ENCODE results near the gene ATG7.
"Not testable (repeated sequence)": the region's sequence is repeated elsewhere in the genome, so short reads cannot be mapped to it uniquely, and the experiment has no call there.

ATG7 gene

DNA sequence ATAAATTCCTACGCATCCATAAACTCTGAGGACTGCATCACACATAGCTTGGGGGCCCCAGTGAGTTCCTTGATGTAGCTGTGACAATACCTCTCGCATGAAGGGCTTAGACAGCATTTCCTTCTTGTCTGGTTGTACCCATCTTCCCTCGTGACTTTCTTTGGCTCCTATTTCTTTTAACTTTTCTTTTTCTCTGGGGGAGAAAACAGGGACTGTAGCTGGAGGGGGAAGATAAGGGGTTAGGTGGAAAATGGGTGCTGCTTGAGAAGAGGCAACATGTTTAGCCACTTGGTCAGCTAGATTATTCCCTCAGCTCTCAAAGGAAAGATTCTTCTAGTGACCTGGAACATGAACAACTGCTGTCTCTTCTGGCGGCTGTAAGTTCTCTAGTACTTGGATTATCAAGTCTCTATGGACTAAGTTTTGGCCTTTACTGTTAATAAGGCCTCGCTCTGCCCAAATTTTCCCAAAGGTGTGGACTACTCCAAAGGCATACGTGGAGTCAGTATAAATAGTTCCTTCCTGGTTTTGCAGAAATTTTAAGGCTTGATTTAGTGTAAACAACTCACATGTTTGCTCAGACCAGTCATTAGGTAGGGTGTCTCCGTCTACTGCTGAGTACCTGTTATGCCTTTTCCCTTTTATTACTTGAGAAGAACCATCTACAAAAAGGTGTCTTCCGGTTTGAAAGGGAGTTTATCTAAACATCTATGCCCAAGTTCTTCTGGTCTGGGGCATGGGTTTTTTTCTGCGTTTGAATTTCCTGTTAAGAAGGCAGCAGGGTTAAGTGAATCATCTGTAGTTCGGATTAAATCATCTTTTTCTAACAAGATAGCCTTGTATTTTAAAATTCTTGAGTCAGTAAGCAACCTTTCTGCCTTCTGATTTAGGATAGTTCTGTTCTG is 21.0 kb upstream of the ATG7 start:
- H3K27ac ChIP-seq (replicated peaks): no peak overlapping the region
- H3K27me3 ChIP-seq (ENCODE audit: insufficient read depth, poor library complexity, severe bottlenecking): no peaks in the 10 kb centered on the region
- H3K4me3 ChIP-seq (replicated peaks; ENCODE audit: insufficient read depth, low read length): no peak overlapping the region
- no peak for TF ChIP-seq POLR2AphosphoS5 (IDR thresholded peaks at IDR 0.05; ENCODE audit: low read depth)
- TF ChIP-seq CTCF (IDR thresholded peaks at IDR 0.05; ENCODE audit: insufficient read depth, low read length): no peak
- TF ChIP-seq GABPA (IDR thresholded peaks at IDR 0.05; ENCODE audit: low read depth): no peak
- TF ChIP-seq SPI1 (IDR thresholded peaks at IDR 0.05; ENCODE audit: borderline replicate concordance, low read depth): no peak
- TF ChIP-seq, protein P1, sequence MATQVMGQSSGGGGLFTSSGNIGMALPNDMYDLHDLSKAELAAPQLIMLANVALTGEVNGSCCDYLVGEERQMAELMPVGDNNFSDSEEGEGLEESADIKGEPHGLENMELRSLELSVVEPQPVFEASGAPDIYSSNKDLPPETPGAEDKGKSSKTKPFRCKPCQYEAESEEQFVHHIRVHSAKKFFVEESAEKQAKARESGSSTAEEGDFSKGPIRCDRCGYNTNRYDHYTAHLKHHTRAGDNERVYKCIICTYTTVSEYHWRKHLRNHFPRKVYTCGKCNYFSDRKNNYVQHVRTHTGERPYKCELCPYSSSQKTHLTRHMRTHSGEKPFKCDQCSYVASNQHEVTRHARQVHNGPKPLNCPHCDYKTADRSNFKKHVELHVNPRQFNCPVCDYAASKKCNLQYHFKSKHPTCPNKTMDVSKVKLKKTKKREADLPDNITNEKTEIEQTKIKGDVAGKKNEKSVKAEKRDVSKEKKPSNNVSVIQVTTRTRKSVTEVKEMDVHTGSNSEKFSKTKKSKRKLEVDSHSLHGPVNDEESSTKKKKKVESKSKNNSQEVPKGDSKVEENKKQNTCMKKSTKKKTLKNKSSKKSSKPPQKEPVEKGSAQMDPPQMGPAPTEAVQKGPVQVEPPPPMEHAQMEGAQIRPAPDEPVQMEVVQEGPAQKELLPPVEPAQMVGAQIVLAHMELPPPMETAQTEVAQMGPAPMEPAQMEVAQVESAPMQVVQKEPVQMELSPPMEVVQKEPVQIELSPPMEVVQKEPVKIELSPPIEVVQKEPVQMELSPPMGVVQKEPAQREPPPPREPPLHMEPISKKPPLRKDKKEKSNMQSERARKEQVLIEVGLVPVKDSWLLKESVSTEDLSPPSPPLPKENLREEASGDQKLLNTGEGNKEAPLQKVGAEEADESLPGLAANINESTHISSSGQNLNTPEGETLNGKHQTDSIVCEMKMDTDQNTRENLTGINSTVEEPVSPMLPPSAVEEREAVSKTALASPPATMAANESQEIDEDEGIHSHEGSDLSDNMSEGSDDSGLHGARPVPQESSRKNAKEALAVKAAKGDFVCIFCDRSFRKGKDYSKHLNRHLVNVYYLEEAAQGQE (IDR thresholded peaks at IDR 0.05; ENCODE audit: insufficient replicate concordance, low read depth): no peak
- DNase-seq (ENCODE audit: low read depth in 1 of 2, low spot score in 1 of 2): no peak

- no peak for DNase-seq (ENCODE audit: low read depth in 1 of 2, low spot score in 1 of 2)
- no peak overlapping the region for H3K27ac ChIP-seq (replicated peaks)
- H3K4me3 ChIP-seq (replicated peaks; ENCODE audit: insufficient read depth, low read length): no peak overlapping the region
- no peaks in the 10 kb centered on the region for H3K27me3 ChIP-seq (ENCODE audit: insufficient read depth, poor library complexity, severe bottlenecking)
- TF ChIP-seq POLR2AphosphoS5 (IDR thresholded peaks at IDR 0.05; ENCODE audit: low read depth): no peak
- no peak for TF ChIP-seq GABPA (IDR thresholded peaks at IDR 0.05; ENCODE audit: low read depth)
- no peak for TF ChIP-seq SPI1 (IDR thresholded peaks at IDR 0.05; ENCODE audit: borderline replicate concordance, low read depth)
- TF ChIP-seq, protein P1 (IDR thresholded peaks at IDR 0.05; ENCODE audit: insufficient replicate concordance, low read depth): no peak
- no peak for TF ChIP-seq CTCF (IDR thresholded peaks at IDR 0.05; ENCODE audit: insufficient read depth, low read length)
Observed at GRCh38 chr3:11251807-11252176, 20.4 kb upstream of the ATG7 start.

GRCh38 chr3:11254876-11255275 is 17.3 kb upstream of the ATG7 start:
- Histone ChIP-seq H3K4me3 (replicated peaks; ENCODE audit: insufficient read depth, low read length) (no peak overlapping the region), H3K27me3 (ENCODE audit: insufficient read depth, poor library complexity, severe bottlenecking) (no peaks in the 10 kb centered on the region), H3K27ac (replicated peaks) (no peak overlapping the region)
- no peak for DNase-seq (ENCODE audit: low read depth in 1 of 2, low spot score in 1 of 2)
- TF ChIP-seq GABPA (IDR thresholded peaks at IDR 0.05; ENCODE audit: low read depth) (no peak), POLR2AphosphoS5 (IDR thresholded peaks at IDR 0.05; ENCODE audit: low read depth) (no peak)
- TF ChIP-seq, protein P1 (IDR thresholded peaks at IDR 0.05; ENCODE audit: insufficient replicate concordance, low read depth): no peak

GRCh38 chr3:11255537-11255936 is 16.7 kb upstream of the ATG7 start:
- not testable (repeated sequence) for H3K27ac ChIP-seq (replicated peaks); H3K27me3 ChIP-seq (ENCODE audit: insufficient read depth, poor library complexity, severe bottlenecking); H3K4me3 ChIP-seq (replicated peaks; ENCODE audit: insufficient read depth, low read length); DNase-seq (ENCODE audit: low read depth in 1 of 2, low spot score in 1 of 2)

Data from HL-60 (cell line).